ENCODE results near the gene SVBP.

DNA sequence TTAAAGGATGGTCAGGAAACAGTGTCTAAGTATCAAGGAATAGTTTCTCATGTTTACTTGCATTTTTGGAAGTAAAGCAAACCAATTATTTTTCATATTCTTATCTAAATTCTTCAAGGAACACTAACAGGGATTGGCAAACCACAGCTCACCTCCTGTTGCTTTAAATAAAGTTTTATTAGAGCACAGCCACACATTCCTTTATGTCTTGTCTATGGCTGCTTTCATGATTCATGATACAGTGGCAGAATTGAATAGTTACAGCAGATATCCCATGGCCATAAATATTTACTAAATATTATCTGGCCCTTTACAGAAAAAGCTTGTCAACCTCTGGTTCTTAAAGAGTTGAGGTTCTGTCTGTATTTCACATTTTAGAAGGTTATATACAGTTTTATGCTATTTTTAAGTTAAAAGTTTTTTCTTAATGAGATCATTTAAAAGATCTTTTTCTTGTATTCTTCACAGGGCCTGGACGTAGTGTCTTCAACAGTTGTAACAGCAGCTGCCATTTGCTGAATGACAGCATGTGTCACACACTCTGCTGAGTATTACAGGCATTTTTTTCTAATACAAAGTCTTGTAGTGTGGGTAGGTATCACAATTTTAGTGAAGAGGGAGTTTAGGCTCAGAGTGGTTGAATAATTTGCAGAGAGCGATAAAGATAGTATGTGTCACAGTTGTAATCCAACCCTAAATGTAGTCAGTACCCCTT is 31.8 kb upstream of the SVBP start:
- TF ChIP-seq ZNF555 (tag by site-specific recombination; conservative IDR thresholded peaks at IDR 0.05) (no peak), ZNF768 (tag by site-specific recombination; IDR thresholded peaks at IDR 0.05) (no peak)
- TF ChIP-seq, protein P1, sequence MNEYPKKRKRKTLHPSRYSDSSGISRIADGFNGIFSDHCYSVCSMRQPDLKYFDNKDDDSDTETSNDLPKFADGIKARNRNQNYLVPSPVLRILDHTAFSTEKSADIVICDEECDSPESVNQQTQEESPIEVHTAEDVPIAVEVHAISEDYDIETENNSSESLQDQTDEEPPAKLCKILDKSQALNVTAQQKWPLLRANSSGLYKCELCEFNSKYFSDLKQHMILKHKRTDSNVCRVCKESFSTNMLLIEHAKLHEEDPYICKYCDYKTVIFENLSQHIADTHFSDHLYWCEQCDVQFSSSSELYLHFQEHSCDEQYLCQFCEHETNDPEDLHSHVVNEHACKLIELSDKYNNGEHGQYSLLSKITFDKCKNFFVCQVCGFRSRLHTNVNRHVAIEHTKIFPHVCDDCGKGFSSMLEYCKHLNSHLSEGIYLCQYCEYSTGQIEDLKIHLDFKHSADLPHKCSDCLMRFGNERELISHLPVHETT (tag by site-specific recombination; IDR thresholded peaks at IDR 0.05) = no peak
- TF ChIP-seq, protein P2, sequence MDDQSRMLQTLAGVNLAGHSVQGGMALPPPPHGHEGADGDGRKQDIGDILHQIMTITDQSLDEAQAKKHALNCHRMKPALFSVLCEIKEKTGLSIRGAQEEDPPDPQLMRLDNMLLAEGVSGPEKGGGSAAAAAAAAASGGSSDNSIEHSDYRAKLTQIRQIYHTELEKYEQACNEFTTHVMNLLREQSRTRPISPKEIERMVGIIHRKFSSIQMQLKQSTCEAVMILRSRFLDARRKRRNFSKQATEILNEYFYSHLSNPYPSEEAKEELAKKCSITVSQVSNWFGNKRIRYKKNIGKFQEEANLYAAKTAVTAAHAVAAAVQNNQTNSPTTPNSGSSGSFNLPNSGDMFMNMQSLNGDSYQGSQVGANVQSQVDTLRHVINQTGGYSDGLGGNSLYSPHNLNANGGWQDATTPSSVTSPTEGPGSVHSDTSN (CRISPR knock-in tag; IDR thresholded peaks at IDR 0.05) = no peak
